ENCODE data around the gene SLC38A9. TPM values are rescaled to one million over a fixed set of nuclear protein-coding genes. Genes with fewer than 3 reads are reported as not detected.

The SLC38A9 gene
- total and polyA plus RNA-seq, 2 of the 8 experiments (the other 6 are each of a cell fraction or from before 2014, with no cell fraction given), result 29.2 to 43.7 TPM

DNA sequence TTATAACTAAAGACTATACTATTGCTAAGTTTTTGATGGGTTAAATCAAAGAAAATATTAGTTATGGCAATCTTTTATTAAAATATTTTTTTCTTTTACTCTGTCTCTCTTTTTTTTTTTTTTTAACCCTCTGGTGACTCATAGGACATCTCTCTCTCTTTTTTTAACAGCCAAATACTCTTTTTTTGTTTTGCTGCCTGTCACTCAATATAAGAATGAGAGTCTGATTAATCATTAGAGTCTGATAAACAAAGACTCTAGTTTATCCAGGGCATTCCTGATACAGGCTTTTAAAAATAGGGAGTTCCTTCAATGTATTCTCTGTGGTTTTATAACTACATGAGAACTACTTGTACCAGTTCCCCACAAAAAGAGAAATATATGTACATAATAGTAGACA lies 77.3 kb downstream of the SLC38A9 start:
- H2BK5ac ChIP-seq (ENCODE audit: low read depth, low read length), result no peak overlapping the region
- no peak overlapping the region for H3K27ac ChIP-seq (ENCODE audit: low read depth, low read length)
- ChIA-PET CTCF (ENCODE audit: partially characterized antibody) (no interaction called here), POLR2A (ENCODE audit: partially characterized antibody) (interaction anchor here (0.6 kb wide), 1 partner anchor 329 kb away, joined by 4 read pairs; no protein-coding TSS in a partner anchor)
- H2BK120ac ChIP-seq (replicated peaks; ENCODE audit: low read depth, low read length), result no peak overlapping the region
- no peak overlapping the region for H2BK12ac ChIP-seq (ENCODE audit: low read depth, low read length)
- H3K14ac ChIP-seq (ENCODE audit: insufficient read length), result no peak overlapping the region
- FAIRE-seq (no peak), DNase-seq (ENCODE audit: low read depth in 1 of 2, low spot score in 2 of 2) (no peak)
- no peak overlapping the region for H3K23ac ChIP-seq (ENCODE audit: insufficient read length)
- no peaks in the 10 kb centered on the region for H3K79me1 ChIP-seq (ENCODE audit: low read depth, low read length)
- H3K56ac ChIP-seq (replicated peaks; ENCODE audit: insufficient read length, low read depth, low read length), result no peak overlapping the region
- no peak overlapping the region for H2BK20ac ChIP-seq (ENCODE audit: low read length)
- no peak overlapping the region for H4K91ac ChIP-seq (replicated peaks; ENCODE audit: insufficient read length, low read length)
- no peak overlapping the region for H3K9ac ChIP-seq (replicated peaks in 1 of 4; ENCODE audit: extremely low read depth in 1 of 4, low read depth in 3 of 4, low read length in 3 of 4)
- H3K18ac ChIP-seq (ENCODE audit: extremely low read depth, low read length), result no peak overlapping the region
- no peaks in the 10 kb centered on the region; the same call in 1 of the 2 replicates for H3K23me2 ChIP-seq (ENCODE audit: low read depth, low read length)
- H3K36me3 ChIP-seq (ENCODE audit: control insufficient read depth in 2 of 4, insufficient read depth in 4 of 4, low read length in 3 of 4), result peaks cover 0 to 4% (median 0%) of the 10 kb centered on the region in 4 experiments; a peak in 4 of 8 replicates
- no peaks in the 10 kb centered on the region for H4K20me1 ChIP-seq (replicated peaks in 1 of 2; ENCODE audit: control insufficient read depth in 1 of 2, insufficient read depth in 2 of 2, low read length in 2 of 2)
- no peak overlapping the region for H3K4ac ChIP-seq (replicated peaks; ENCODE audit: insufficient read length, low read depth, low read length)
- no peaks in the 10 kb centered on the region for H3K27me3 ChIP-seq (replicated peaks in 1 of 4; ENCODE audit: control insufficient read depth in 3 of 4, extremely low read depth in 1 of 4, insufficient read depth in 3 of 4, low read length in 3 of 4)
- H2AFZ ChIP-seq (ENCODE audit: low read length), result no peak overlapping the region
- no peak overlapping the region for H4K5ac ChIP-seq (ENCODE audit: insufficient read length, low read depth, low read length)
- H3K9me3 ChIP-seq (ENCODE audit: insufficient read depth in 2 of 2, low read depth in 1 of 2, low read length in 1 of 2), result no peaks in the 10 kb centered on the region
- H2BK15ac ChIP-seq (ENCODE audit: low read length), result no peak overlapping the region
- H2AK5ac ChIP-seq (ENCODE audit: low read depth, low read length), result no peak overlapping the region
- H3K4me3 ChIP-seq (ENCODE audit: extremely low read depth in 1 of 4, insufficient read depth in 2 of 4, low read depth in 3 of 4, low read length in 4 of 4), result no peak overlapping the region
- no peaks in the 10 kb centered on the region for H3K79me2 ChIP-seq (ENCODE audit: control insufficient read depth in 1 of 2, insufficient read depth in 2 of 2, low read length in 2 of 2)
- H4K8ac ChIP-seq (ENCODE audit: extremely low read depth, insufficient read depth, low read length), result no peak overlapping the region
- H3K4me2 ChIP-seq (ENCODE audit: insufficient read depth in 1 of 2, low read depth in 2 of 2, low read length in 2 of 2), result no peak overlapping the region
- peaks cover 0 to 19% (median 2%) of the 10 kb centered on the region in 4 experiments; a peak in 2 of 7 replicates for H3K4me1 ChIP-seq (replicated peaks in 1 of 4; ENCODE audit: control insufficient read depth in 3 of 4, insufficient read depth in 4 of 4, low read length in 3 of 4)
- TF ChIP-seq JUND (IDR thresholded peaks at IDR 0.05; ENCODE audit: low read length) (no peak), KDM1A (IDR thresholded peaks at IDR 0.05; ENCODE audit: borderline replicate concordance, low read length) (no peak), CHD1 (IDR thresholded peaks at IDR 0.05; ENCODE audit: low read depth, low read length) (no peak), YY1 (IDR thresholded peaks at IDR 0.05; ENCODE audit: low read depth, low read length) (no peak), CHD2 (IDR thresholded peaks at IDR 0.05; ENCODE audit: low read length) (no peak), EP300 (IDR thresholded peaks at IDR 0.05; ENCODE audit: borderline replicate concordance in 1 of 2, low read depth in 2 of 2, low read length in 2 of 2) (no peak), SIN3A (conservative IDR thresholded peaks at IDR 0.05 in 1 of 2, IDR thresholded peaks at IDR 0.05 in 1 of 2; ENCODE audit: low read depth in 1 of 2, low read length in 2 of 2) (no peak), TCF12 (IDR thresholded peaks at IDR 0.05; ENCODE audit: low read depth, low read length) (no peak), CBX8 (IDR thresholded peaks at IDR 0.05; ENCODE audit: borderline replicate concordance, low read depth, low read length) (no peak)

All from H1 (cell line).